ENCODE results near the gene CCDC6.
"Not testable (repeated sequence)": the region's sequence is repeated elsewhere in the genome, so short reads cannot be mapped to it uniquely, and the experiment has no call there.

DNA sequence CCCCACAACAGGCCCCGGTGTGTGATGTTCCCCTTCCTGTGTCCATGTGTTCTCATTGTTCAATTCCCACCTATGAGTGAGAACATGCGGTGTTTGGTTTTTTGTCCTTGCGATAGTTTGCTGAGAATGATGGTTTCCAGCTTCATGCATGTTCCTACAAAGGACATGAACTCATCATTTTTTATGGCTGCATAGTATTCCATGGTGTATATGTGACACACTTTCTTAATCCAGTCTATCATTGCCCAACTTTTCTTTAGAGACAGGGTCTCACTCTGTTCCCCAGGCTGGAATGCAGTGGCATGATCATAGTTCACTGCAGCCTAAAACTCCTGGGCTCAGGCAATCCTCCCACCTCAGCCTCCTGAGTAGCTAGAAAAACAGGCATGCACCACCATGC lies 120.9 kb downstream of the CCDC6 start:
- TF ChIP-seq BRF1 (IDR thresholded peaks at IDR 0.05; ENCODE audit: borderline replicate concordance, extremely low read depth, insufficient read length); ZNF311 (CRISPR knock-in tag; IDR thresholded peaks at IDR 0.05); EHMT2 (IDR thresholded peaks at IDR 0.05); NFYB (IDR thresholded peaks at IDR 0.05; ENCODE audit: extremely low read depth, insufficient read length); CEBPB (tag; IDR thresholded peaks at IDR 0.05); FOXA1 (IDR thresholded peaks at IDR 0.05; ENCODE audit: borderline replicate concordance); ZNF699 (CRISPR knock-in tag; IDR thresholded peaks at IDR 0.05; ENCODE audit: insufficient replicate concordance); POLR2A (conservative IDR thresholded peaks at IDR 0.05); EP300 (IDR thresholded peaks at IDR 0.05; ENCODE audit: low read length); SRSF9 (IDR thresholded peaks at IDR 0.05; ENCODE audit: borderline replicate concordance, low read depth, low read length); ZNF717 (CRISPR knock-in tag; IDR thresholded peaks at IDR 0.05); ELF2 (CRISPR knock-in tag; IDR thresholded peaks at IDR 0.05); TAF1 (IDR thresholded peaks at IDR 0.05; ENCODE audit: control insufficient read depth, extremely low read depth, insufficient read depth, low read length, severe bottlenecking): not testable (repeated sequence)
